WTC11 (cell line): Measurements from ENCODE around the gene MAPRE2. TPM values are rescaled to one million over a fixed set of nuclear protein-coding genes. Genes with fewer than 3 reads are reported as not detected.

Source experiments
- ATAC-seq: fragments of 200-7000 bp; cut with Tn5 transposase; 2 replicates; pipeline ENCODE4 v1.10.0; 2021; ENCODE audit warnings: mild to moderate bottlenecking, moderate library complexity
- CTCF ChIA-PET: fragments of 300-600 bp; sonication (Branson Sonifier 250); formaldehyde crosslinking; loops from one replicate; lab custom pipeline; 2021; ENCODE audit warnings: antibody characterized with exemption; lab: Charles Lee
- POLR2A ChIA-PET: fragments of 350-600 bp; sonication (Branson Sonifier 250); formaldehyde crosslinking; loops from one replicate; lab custom pipeline; 2021; ENCODE audit warnings: antibody characterized with exemption; lab: Charles Lee
- DNase-seq: peaks from one replicate; pipeline ENCODE4 v3.0.0; 2021; ENCODE audit warnings: low spot score
- H3K27ac Mint-ChIP-seq: 2 replicates; pipeline ENCODE4 v1.8.0; 2021; ENCODE audit warnings: mixed read lengths
- H3K27me3 Mint-ChIP-seq: 2 replicates; pipeline ENCODE4 v1.8.0; 2021; ENCODE audit warnings: low read depth, mild to moderate bottlenecking, moderate library complexity, mixed read lengths
- H3K36me3 Mint-ChIP-seq: 2 replicates; pipeline ENCODE4 v1.8.0; 2021; ENCODE audit warnings: mixed read lengths
- H3K4me1 Mint-ChIP-seq: 2 replicates; pipeline ENCODE4 v1.8.0; 2022; ENCODE audit warnings: mixed read lengths
- H3K4me3 Mint-ChIP-seq: 2 replicates; pipeline ENCODE4 v1.8.0; 2021; ENCODE audit warnings: mild to moderate bottlenecking, moderate library complexity, mixed read lengths
- H3K9me3 Mint-ChIP-seq: 2 replicates; pipeline ENCODE4 v1.8.0; 2021; ENCODE audit warnings: mixed read lengths
- ELF4 ChIP-seq: sonication (generic); formaldehyde crosslinking; IDR thresholded peaks from 2 replicates; pipeline ENCODE4 v1.8.1; 2022; ENCODE audit warnings: low read depth, mild to moderate bottlenecking, moderate library complexity, missing genetic modification reagents
- EMX1 ChIP-seq: fragments of 250-450 bp; sonication (Bioruptor Pico); IDR thresholded peaks from 2 replicates; pipeline ENCODE4 v1.8.0; 2021; ENCODE audit warnings: mild to moderate bottlenecking
- FOXJ3 ChIP-seq: sonication (generic); formaldehyde crosslinking; IDR thresholded peaks from 2 replicates; pipeline ENCODE4 v1.9.0; 2021; ENCODE audit warnings: missing genetic modification reagents, mild to moderate bottlenecking, borderline replicate concordance
- GABPB1 ChIP-seq: sonication (generic); formaldehyde crosslinking; IDR thresholded peaks from 2 replicates; pipeline ENCODE4 v1.8.1; 2023; ENCODE audit warnings: mild to moderate bottlenecking, missing genetic modification reagents
- GRHL2 ChIP-seq: fragments of 250-450 bp; sonication (Bioruptor Pico); IDR thresholded peaks from 2 replicates; pipeline ENCODE4 v1.8.0; 2022; ENCODE audit warnings: mild to moderate bottlenecking, moderate library complexity; ENCODE audit not compliant: insufficient replicate concordance, severe bottlenecking
- HMGA2 ChIP-seq: fragments of 250-450 bp; sonication (Bioruptor Pico); IDR thresholded peaks from 2 replicates; pipeline ENCODE4 v1.4.0; 2021; ENCODE audit warnings: mild to moderate bottlenecking, moderate library complexity
- IRF2 ChIP-seq: sonication (generic); formaldehyde crosslinking; IDR thresholded peaks from 2 replicates; pipeline ENCODE4 v1.8.0; 2022; ENCODE audit warnings: low read depth, missing genetic modification reagents, borderline replicate concordance
- JAZF1 ChIP-seq: fragments of 250-450 bp; sonication (Bioruptor Pico); IDR thresholded peaks from 2 replicates; pipeline ENCODE4 v1.9.0; 2021; ENCODE audit warnings: moderate library complexity, mild to moderate bottlenecking, inconsistent platforms
- KAT7 ChIP-seq: sonication (generic); formaldehyde crosslinking; IDR thresholded peaks from 2 replicates; pipeline ENCODE4 v1.8.1; 2023; ENCODE audit warnings: missing genetic modification reagents, mild to moderate bottlenecking, borderline replicate concordance
- NFE2L1 ChIP-seq: sonication (generic); formaldehyde crosslinking; IDR thresholded peaks from 2 replicates; pipeline ENCODE4 v1.8.1; 2023; ENCODE audit warnings: missing genetic modification reagents
- NR1H2 ChIP-seq: sonication (generic); formaldehyde crosslinking; IDR thresholded peaks from 2 replicates; pipeline ENCODE4 v1.9.0; 2021; ENCODE audit warnings: mild to moderate bottlenecking, moderate library complexity, missing genetic modification reagents
- NR3C1 ChIP-seq: sonication (generic); formaldehyde crosslinking; conservative IDR thresholded peaks from 2 replicates; pipeline ENCODE4 v1.8.1; 2023; ENCODE audit warnings: low read depth, mild to moderate bottlenecking, missing genetic modification reagents
- PRRX2 ChIP-seq: fragments of 250-450 bp; sonication (Bioruptor Pico); IDR thresholded peaks from 2 replicates; pipeline ENCODE4 v1.8.0; 2021; ENCODE audit warnings: mild to moderate bottlenecking
- RORB ChIP-seq: fragments of 250-450 bp; sonication (Bioruptor Pico); IDR thresholded peaks from 2 replicates; pipeline ENCODE4 v1.9.0; 2021; ENCODE audit warnings: mild to moderate bottlenecking
- TCF7 ChIP-seq: sonication (generic); formaldehyde crosslinking; IDR thresholded peaks from 2 replicates; pipeline ENCODE4 v1.8.0; 2022; ENCODE audit warnings: mild to moderate bottlenecking, low read depth, missing genetic modification reagents, moderate library complexity
- ZNF121 ChIP-seq: sonication (generic); formaldehyde crosslinking; IDR thresholded peaks from 2 replicates; pipeline ENCODE4 v1.8.0; 2023; ENCODE audit warnings: missing genetic modification reagents
- ZNF423 ChIP-seq: fragments of 250-450 bp; sonication (Bioruptor Pico); IDR thresholded peaks from 2 replicates; pipeline ENCODE4 v2.1.2; 2022; ENCODE audit warnings: mild to moderate bottlenecking, moderate library complexity
- total RNA-seq: library from RNA; stranded (reverse); gene quantifications from 3 replicates; pipeline ENCODE4 v1.2.3, GENCODE V29; 2021
- TF ChIP-seq, protein P1 (sequence below): fragments of 250-450 bp; sonication (Bioruptor Pico); IDR thresholded peaks from 2 replicates; pipeline ENCODE4 v1.9.0; 2021; ENCODE audit warnings: mild to moderate bottlenecking
- TF ChIP-seq, protein P2 (sequence below): sonication (generic); formaldehyde crosslinking; IDR thresholded peaks from 2 replicates; pipeline ENCODE4 v1.8.0; 2023; ENCODE audit warnings: mild to moderate bottlenecking, missing genetic modification reagents
- TF ChIP-seq, protein P3 (sequence below): sonication (generic); formaldehyde crosslinking; IDR thresholded peaks from 2 replicates; pipeline ENCODE4 v1.8.0; 2022; ENCODE audit warnings: mild to moderate bottlenecking, missing genetic modification reagents
- TF ChIP-seq, protein P4 (sequence below): sonication (generic); formaldehyde crosslinking; IDR thresholded peaks from 2 replicates; pipeline ENCODE4 v1.8.1; 2022; ENCODE audit warnings: missing genetic modification reagents, borderline replicate concordance
- TF ChIP-seq, protein P5 (sequence below): sonication (generic); formaldehyde crosslinking; IDR thresholded peaks from 2 replicates; pipeline ENCODE4 v1.8.1; 2023; ENCODE audit warnings: mild to moderate bottlenecking, missing genetic modification reagents, moderate library complexity
- TF ChIP-seq, protein P6 (sequence below): sonication (generic); formaldehyde crosslinking; IDR thresholded peaks from 2 replicates; pipeline ENCODE4 v1.8.1; 2023; ENCODE audit warnings: mild to moderate bottlenecking, missing genetic modification reagents
- TF ChIP-seq, protein P7 (sequence below): sonication (generic); formaldehyde crosslinking; IDR thresholded peaks from 2 replicates; pipeline ENCODE4 v1.8.1; 2022; ENCODE audit warnings: mild to moderate bottlenecking, moderate library complexity, missing genetic modification reagents

The MAPRE2 gene
- total RNA-seq, 1 experiment from 2014 or later = 20.4 TPM

DNA sequence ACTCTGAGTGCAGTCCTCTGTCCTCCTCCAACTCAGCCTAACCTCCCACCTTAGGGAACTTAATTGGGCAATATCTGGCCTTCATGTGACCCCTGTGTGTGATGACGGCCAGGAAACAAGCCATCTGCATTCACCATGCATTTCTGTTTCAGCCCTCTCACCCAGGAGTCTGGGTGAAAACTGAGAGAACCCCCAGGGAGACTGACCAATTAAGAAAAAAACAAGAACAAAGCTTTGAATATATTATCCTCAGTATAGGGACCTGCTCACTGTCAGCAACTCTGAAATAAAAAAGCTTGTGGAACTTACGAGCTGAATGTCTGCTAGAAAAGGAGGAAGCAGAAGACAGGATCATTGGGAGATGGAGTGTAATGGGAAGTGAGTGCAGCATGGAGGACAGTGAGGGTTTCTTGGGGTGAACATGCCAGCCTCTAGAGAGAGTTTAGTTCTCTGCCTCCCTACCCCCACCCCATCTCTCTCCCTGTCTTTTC is 9.5 kb downstream of the MAPRE2 start:
- TF ChIP-seq NR3C1 = no peak
- TF ChIP-seq IRF2 = no peak
- TF ChIP-seq ZNF121 (CRISPR knock-in tag) = no peak
- no peak for TF ChIP-seq RORB (CRISPR knock-in tag)
- TF ChIP-seq HMGA2 (CRISPR knock-in tag) = no peak
- TF ChIP-seq, protein P1, sequence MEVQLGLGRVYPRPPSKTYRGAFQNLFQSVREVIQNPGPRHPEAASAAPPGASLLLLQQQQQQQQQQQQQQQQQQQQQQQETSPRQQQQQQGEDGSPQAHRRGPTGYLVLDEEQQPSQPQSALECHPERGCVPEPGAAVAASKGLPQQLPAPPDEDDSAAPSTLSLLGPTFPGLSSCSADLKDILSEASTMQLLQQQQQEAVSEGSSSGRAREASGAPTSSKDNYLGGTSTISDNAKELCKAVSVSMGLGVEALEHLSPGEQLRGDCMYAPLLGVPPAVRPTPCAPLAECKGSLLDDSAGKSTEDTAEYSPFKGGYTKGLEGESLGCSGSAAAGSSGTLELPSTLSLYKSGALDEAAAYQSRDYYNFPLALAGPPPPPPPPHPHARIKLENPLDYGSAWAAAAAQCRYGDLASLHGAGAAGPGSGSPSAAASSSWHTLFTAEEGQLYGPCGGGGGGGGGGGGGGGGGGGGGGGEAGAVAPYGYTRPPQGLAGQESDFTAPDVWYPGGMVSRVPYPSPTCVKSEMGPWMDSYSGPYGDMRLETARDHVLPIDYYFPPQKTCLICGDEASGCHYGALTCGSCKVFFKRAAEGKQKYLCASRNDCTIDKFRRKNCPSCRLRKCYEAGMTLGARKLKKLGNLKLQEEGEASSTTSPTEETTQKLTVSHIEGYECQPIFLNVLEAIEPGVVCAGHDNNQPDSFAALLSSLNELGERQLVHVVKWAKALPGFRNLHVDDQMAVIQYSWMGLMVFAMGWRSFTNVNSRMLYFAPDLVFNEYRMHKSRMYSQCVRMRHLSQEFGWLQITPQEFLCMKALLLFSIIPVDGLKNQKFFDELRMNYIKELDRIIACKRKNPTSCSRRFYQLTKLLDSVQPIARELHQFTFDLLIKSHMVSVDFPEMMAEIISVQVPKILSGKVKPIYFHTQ (CRISPR knock-in tag) = no peak
- TF ChIP-seq, protein P2, sequence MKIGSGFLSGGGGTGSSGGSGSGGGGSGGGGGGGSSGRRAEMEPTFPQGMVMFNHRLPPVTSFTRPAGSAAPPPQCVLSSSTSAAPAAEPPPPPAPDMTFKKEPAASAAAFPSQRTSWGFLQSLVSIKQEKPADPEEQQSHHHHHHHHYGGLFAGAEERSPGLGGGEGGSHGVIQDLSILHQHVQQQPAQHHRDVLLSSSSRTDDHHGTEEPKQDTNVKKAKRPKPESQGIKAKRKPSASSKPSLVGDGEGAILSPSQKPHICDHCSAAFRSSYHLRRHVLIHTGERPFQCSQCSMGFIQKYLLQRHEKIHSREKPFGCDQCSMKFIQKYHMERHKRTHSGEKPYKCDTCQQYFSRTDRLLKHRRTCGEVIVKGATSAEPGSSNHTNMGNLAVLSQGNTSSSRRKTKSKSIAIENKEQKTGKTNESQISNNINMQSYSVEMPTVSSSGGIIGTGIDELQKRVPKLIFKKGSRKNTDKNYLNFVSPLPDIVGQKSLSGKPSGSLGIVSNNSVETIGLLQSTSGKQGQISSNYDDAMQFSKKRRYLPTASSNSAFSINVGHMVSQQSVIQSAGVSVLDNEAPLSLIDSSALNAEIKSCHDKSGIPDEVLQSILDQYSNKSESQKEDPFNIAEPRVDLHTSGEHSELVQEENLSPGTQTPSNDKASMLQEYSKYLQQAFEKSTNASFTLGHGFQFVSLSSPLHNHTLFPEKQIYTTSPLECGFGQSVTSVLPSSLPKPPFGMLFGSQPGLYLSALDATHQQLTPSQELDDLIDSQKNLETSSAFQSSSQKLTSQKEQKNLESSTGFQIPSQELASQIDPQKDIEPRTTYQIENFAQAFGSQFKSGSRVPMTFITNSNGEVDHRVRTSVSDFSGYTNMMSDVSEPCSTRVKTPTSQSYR (CRISPR knock-in tag) = no peak
- TF ChIP-seq GABPB1 (CRISPR knock-in tag) = no peak
- TF ChIP-seq EMX1 (CRISPR knock-in tag) = no peak
- TF ChIP-seq GRHL2 (CRISPR knock-in tag) = no peak
- POLR2A ChIA-PET = interaction anchor here (1.5 kb wide), 1 partner anchor 10 kb away, joined by 5 read pairs; no protein-coding TSS in a partner anchor
- Mint-ChIP-seq H3K27me3 (no peaks in the 10 kb centered on the region), H3K36me3 (no peaks in the 10 kb centered on the region), H3K4me3 (0 out of 2 replicates have a peak overlapping the region, but pooled peaks have one; percentile 8), H3K9me3 (peaks cover 3% of the 10 kb centered on the region; the same call in 1 of the 2 replicates), H3K4me1 (peaks cover 31% of the 10 kb centered on the region), H3K27ac (no peak overlapping the region; the same call in 1 of the 2 replicates)
- CTCF ChIA-PET = interaction anchor here (1.0 kb wide), 2 partner anchors 9 to 93 kb away, joined by 3 to 4 read pairs; partner anchors contain the start of gene MAPRE2
- ATAC-seq (peak; percentile 66), DNase-seq (no peak)

DNA sequence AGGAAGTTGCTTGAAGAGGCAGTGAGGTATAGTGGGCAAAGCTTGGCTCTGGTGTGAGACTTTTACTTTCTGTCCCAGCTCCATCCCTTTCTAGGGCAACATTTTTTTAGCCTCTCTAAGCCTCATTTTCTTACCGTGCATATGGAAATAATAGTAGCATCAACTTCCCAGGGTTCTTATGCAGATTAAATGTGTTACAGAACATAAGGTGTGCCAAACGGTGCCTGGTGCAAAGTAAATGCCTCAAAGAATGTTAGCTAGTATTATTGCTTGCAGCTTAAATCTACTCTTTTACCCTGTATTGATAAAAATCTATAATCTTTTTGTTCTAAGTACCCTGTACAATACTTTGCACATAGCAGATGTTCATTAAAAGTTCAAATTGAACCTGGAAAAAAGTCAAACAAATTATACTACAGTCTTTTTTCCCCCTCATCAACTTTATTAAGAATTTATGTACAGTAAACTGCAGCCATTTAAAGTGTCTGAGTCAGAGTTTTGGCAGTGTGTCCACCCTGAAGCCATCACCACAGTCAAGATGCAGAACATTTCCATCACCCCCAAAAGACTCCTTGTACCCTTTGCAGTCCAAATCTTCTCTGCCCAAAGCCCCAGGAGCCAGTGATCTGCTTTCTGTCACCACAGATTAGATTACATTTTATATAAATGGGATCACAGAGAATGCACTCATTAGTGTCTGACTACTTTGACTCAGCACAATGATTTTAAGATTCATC is 10.6 kb downstream of the MAPRE2 start:
- Mint-ChIP-seq H3K36me3 (no peaks in the 10 kb centered on the region), H3K27me3 (no peaks in the 10 kb centered on the region), H3K9me3 (peaks cover 3% of the 10 kb centered on the region; the same call in 1 of the 2 replicates), H3K4me1 (peaks cover 23% of the 10 kb centered on the region), H3K4me3 (no peak overlapping the region), H3K27ac (no peak overlapping the region)
- ATAC-seq (no peak), DNase-seq (no peak)
- POLR2A ChIA-PET = interaction anchor here (1.5 kb wide), 1 partner anchor 9 kb away, joined by 5 read pairs; no protein-coding TSS in a partner anchor
- CTCF ChIA-PET = interaction anchor here (1.0 kb wide), 1 partner anchor 92 kb away, joined by 3 read pairs; no protein-coding TSS in a partner anchor
- no peak for TF ChIP-seq ELF4 (CRISPR knock-in tag)
- no peak for TF ChIP-seq JAZF1 (CRISPR knock-in tag)
- TF ChIP-seq, protein P3, sequence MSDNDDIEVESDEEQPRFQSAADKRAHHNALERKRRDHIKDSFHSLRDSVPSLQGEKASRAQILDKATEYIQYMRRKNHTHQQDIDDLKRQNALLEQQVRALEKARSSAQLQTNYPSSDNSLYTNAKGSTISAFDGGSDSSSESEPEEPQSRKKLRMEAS = no peak
- no peak for TF ChIP-seq NR1H2 (CRISPR knock-in tag)
- no peak for TF ChIP-seq TCF7 (CRISPR knock-in tag)
- no peak for TF ChIP-seq NFE2L1
- TF ChIP-seq, protein P4, sequence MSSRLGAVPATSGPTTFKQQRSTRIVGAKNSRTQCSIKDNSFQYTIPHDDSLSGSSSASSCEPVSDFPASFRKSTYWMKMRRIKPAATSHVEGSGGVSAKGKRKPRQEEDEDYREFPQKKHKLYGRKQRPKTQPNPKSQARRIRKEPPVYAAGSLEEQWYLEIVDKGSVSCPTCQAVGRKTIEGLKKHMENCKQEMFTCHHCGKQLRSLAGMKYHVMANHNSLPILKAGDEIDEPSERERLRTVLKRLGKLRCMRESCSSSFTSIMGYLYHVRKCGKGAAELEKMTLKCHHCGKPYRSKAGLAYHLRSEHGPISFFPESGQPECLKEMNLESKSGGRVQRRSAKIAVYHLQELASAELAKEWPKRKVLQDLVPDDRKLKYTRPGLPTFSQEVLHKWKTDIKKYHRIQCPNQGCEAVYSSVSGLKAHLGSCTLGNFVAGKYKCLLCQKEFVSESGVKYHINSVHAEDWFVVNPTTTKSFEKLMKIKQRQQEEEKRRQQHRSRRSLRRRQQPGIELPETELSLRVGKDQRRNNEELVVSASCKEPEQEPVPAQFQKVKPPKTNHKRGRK (CRISPR knock-in tag) = no peak
- no peak for TF ChIP-seq ZNF423
- TF ChIP-seq FOXJ3 (CRISPR knock-in tag) = no peak
- TF ChIP-seq KAT7 (CRISPR knock-in tag) = no peak
- TF ChIP-seq EMX1 (CRISPR knock-in tag) = no peak
- no peak for TF ChIP-seq PRRX2
- TF ChIP-seq, protein P5, sequence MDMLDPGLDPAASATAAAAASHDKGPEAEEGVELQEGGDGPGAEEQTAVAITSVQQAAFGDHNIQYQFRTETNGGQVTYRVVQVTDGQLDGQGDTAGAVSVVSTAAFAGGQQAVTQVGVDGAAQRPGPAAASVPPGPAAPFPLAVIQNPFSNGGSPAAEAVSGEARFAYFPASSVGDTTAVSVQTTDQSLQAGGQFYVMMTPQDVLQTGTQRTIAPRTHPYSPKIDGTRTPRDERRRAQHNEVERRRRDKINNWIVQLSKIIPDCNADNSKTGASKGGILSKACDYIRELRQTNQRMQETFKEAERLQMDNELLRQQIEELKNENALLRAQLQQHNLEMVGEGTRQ (CRISPR knock-in tag) = no peak
- TF ChIP-seq, protein P6, sequence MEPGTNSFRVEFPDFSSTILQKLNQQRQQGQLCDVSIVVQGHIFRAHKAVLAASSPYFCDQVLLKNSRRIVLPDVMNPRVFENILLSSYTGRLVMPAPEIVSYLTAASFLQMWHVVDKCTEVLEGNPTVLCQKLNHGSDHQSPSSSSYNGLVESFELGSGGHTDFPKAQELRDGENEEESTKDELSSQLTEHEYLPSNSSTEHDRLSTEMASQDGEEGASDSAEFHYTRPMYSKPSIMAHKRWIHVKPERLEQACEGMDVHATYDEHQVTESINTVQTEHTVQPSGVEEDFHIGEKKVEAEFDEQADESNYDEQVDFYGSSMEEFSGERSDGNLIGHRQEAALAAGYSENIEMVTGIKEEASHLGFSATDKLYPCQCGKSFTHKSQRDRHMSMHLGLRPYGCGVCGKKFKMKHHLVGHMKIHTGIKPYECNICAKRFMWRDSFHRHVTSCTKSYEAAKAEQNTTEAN (CRISPR knock-in tag) = no peak
- TF ChIP-seq, protein P7, sequence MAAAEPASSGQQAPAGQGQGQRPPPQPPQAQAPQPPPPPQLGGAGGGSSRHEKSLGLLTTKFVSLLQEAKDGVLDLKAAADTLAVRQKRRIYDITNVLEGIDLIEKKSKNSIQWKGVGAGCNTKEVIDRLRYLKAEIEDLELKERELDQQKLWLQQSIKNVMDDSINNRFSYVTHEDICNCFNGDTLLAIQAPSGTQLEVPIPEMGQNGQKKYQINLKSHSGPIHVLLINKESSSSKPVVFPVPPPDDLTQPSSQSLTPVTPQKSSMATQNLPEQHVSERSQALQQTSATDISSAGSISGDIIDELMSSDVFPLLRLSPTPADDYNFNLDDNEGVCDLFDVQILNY (CRISPR knock-in tag) = no peak
